H1 (cell line): ENCODE measurements around the gene MOB2. TPM values are rescaled to one million over a fixed set of nuclear protein-coding genes. Genes with fewer than 3 reads are reported as not detected.

ENCODE experiments used
- CTCF ChIA-PET: fragments of 300-600 bp; sonication (Branson Sonifier 250); formaldehyde crosslinking; loops from one replicate; lab custom pipeline; 2021; ENCODE audit not compliant: partially characterized antibody; lab: Charles Lee
- POLR2A ChIA-PET: fragments of 300-600 bp; sonication (Branson Sonifier 250); formaldehyde crosslinking; loops from one replicate; lab custom pipeline; 2021; ENCODE audit warnings: inconsistent platforms; ENCODE audit not compliant: partially characterized antibody; lab: Charles Lee
- DNase-seq, 2 experiments: peaks; one replicate each; pipeline versions ENCODE4 v3.0.0 to v3.0.0-alpha.2; 2010 to 2022; ENCODE audit warnings: low spot score in 2 of 2, low read depth in 1 of 2, mixed read lengths in 1 of 2
- FAIRE-seq: peaks from 2 replicates; lab custom pipeline; 2011; peaks lifted over from hg19 to GRCh38; lab: Jason Lieb, UNC
- H2AFZ ChIP-seq: 2 replicates; pipeline ENCODE4 v1.8.1; 2012; ENCODE audit warnings: low read length, inconsistent platforms
- H2AK5ac ChIP-seq: 2 replicates; pipeline ENCODE4 v1.6.1; 2013; ENCODE audit warnings: low read depth, low read length
- H2BK120ac ChIP-seq: replicated peaks from 2 replicates; pipeline ENCODE3; 2013; ENCODE audit warnings: low read depth, low read length, inconsistent platforms
- H2BK12ac ChIP-seq: 2 replicates; pipeline ENCODE4 v1.6.1; 2013; ENCODE audit warnings: low read depth, low read length
- H2BK15ac ChIP-seq: 2 replicates; pipeline ENCODE4 v1.6.1; 2013; ENCODE audit warnings: low read length
- H2BK20ac ChIP-seq: 2 replicates; pipeline ENCODE4 v1.6.1; 2013; ENCODE audit warnings: low read length
- H2BK5ac ChIP-seq: 2 replicates; pipeline ENCODE4 v1.6.1; 2013; ENCODE audit warnings: low read depth, low read length
- H3K14ac ChIP-seq: 2 replicates; pipeline ENCODE4 v1.6.1; 2013; ENCODE audit warnings: inconsistent platforms; ENCODE audit not compliant: insufficient read length
- H3K18ac ChIP-seq: 2 replicates; pipeline ENCODE4 v1.6.1; 2013; ENCODE audit warnings: low read length; ENCODE audit errors: extremely low read depth
- H3K23ac ChIP-seq: 2 replicates; pipeline ENCODE4 v1.6.1; 2013; ENCODE audit warnings: inconsistent platforms; ENCODE audit not compliant: insufficient read length
- H3K23me2 ChIP-seq: 2 replicates; pipeline ENCODE4 v1.6.1; 2013; ENCODE audit warnings: low read depth, low read length
- H3K27ac ChIP-seq: 2 replicates; pipeline ENCODE4 v1.6.1; 2011; ENCODE audit warnings: low read depth, low read length, inconsistent platforms
- H3K27me3 ChIP-seq, 4 experiments: replicated peaks in 1 of 4; 1 replicate in 1 of 4; 2 replicates in 3 of 4; pipeline versions ENCODE4 v1.6.1 to v1.8.1; 2011 to 2013; ENCODE audit warnings: low read length in 3 of 4, mild to moderate bottlenecking in 3 of 4, inconsistent platforms in 2 of 4, mixed read lengths in 2 of 4, moderate library complexity in 1 of 4; ENCODE audit not compliant: control insufficient read depth in 3 of 4, insufficient read depth in 3 of 4; ENCODE audit errors: extremely low read depth in 1 of 4
- H3K36me3 ChIP-seq, 4 experiments: 2 replicates each; pipeline versions ENCODE4 v1.6.1 to v1.8.1; 2011 to 2013; ENCODE audit warnings: mild to moderate bottlenecking in 4 of 4, low read length in 3 of 4, moderate library complexity in 2 of 4, control low read depth in 1 of 4, inconsistent platforms in 1 of 4; ENCODE audit not compliant: insufficient read depth in 4 of 4, control insufficient read depth in 2 of 4
- H3K4ac ChIP-seq: replicated peaks from 2 replicates; pipeline ENCODE3; 2013; ENCODE audit warnings: low read length, low read depth, mixed read lengths, inconsistent platforms; ENCODE audit not compliant: insufficient read length
- H3K4me1 ChIP-seq, 4 experiments: replicated peaks in 1 of 4; 1 replicate in 1 of 4; 2 replicates in 3 of 4; pipeline versions ENCODE4 v1.6.1 to v1.8.1; 2011 to 2013; ENCODE audit warnings: low read length in 3 of 4, inconsistent platforms in 2 of 4, mixed read lengths in 1 of 4; ENCODE audit not compliant: insufficient read depth in 4 of 4, control insufficient read depth in 3 of 4
- H3K4me2 ChIP-seq, 2 experiments: 2 replicates each; pipeline versions ENCODE4 v1.6.1 to v1.8.1; 2011 to 2013; ENCODE audit warnings: low read depth in 2 of 2, low read length in 2 of 2, control low read depth in 1 of 2, inconsistent platforms in 1 of 2, mild to moderate bottlenecking in 1 of 2; ENCODE audit not compliant: insufficient read depth in 1 of 2
- H3K4me3 ChIP-seq, 4 experiments: fragments of 200-600, 300-600 bp in 1 of 4; sonication (generic), shearing (Covaris generic), sonication (Bioruptor Twin) in 1 of 4; 2 replicates each; pipeline versions ENCODE4 v1.5.1 to v1.8.1; 2011 to 2016; ENCODE audit warnings: low read length in 4 of 4, low read depth in 3 of 4, control low read depth in 2 of 4, inconsistent platforms in 2 of 4, mild to moderate bottlenecking in 2 of 4, mixed read lengths in 1 of 4, moderate library complexity in 1 of 4; ENCODE audit not compliant: insufficient read depth in 2 of 4; ENCODE audit errors: extremely low read depth in 1 of 4
- H3K56ac ChIP-seq: replicated peaks from 2 replicates; pipeline ENCODE3; 2013; ENCODE audit warnings: low read depth, mild to moderate bottlenecking, mixed read lengths, low read length, inconsistent platforms; ENCODE audit not compliant: insufficient read length
- H3K79me1 ChIP-seq: 2 replicates; pipeline ENCODE4 v1.6.1; 2013; ENCODE audit warnings: low read depth, low read length, control low read depth
- H3K79me2 ChIP-seq, 2 experiments: 2 replicates each; pipeline versions ENCODE4 v1.6.1 to v1.8.1; 2012 to 2013; ENCODE audit warnings: low read length in 2 of 2, mild to moderate bottlenecking in 2 of 2, inconsistent platforms in 1 of 2; ENCODE audit not compliant: insufficient read depth in 2 of 2, control insufficient read depth in 1 of 2
- H3K9ac ChIP-seq, 4 experiments: replicated peaks in 1 of 4; 1 replicate in 1 of 4; 2 replicates in 3 of 4; pipeline versions ENCODE4 v1.6.1 to v1.8.1; 2011 to 2013; ENCODE audit warnings: low read depth in 3 of 4, low read length in 3 of 4, control low read depth in 2 of 4, mild to moderate bottlenecking in 2 of 4, moderate library complexity in 2 of 4, inconsistent platforms in 1 of 4; ENCODE audit errors: extremely low read depth in 1 of 4
- H3K9me3 ChIP-seq, 2 experiments: 2 replicates each; pipeline versions ENCODE4 v1.6.1 to v1.8.1; 2012 to 2013; ENCODE audit warnings: mild to moderate bottlenecking in 2 of 2, moderate library complexity in 2 of 2, control low read depth in 1 of 2, inconsistent platforms in 1 of 2, low read depth in 1 of 2, low read length in 1 of 2, mixed read lengths in 1 of 2; ENCODE audit not compliant: insufficient read depth in 2 of 2
- H4K20me1 ChIP-seq, 2 experiments: replicated peaks in 1 of 2; 2 replicates each; pipeline versions ENCODE3 to v1.8.1; 2011 to 2013; ENCODE audit warnings: inconsistent platforms in 2 of 2, low read length in 2 of 2, mild to moderate bottlenecking in 1 of 2; ENCODE audit not compliant: insufficient read depth in 2 of 2, control insufficient read depth in 1 of 2
- H4K5ac ChIP-seq: 2 replicates; pipeline ENCODE4 v1.6.1; 2013; ENCODE audit warnings: low read length, low read depth, mixed read lengths, inconsistent platforms; ENCODE audit not compliant: insufficient read length
- H4K8ac ChIP-seq: 2 replicates; pipeline ENCODE4 v1.8.0; 2013; ENCODE audit warnings: mild to moderate bottlenecking, moderate library complexity, low read length, inconsistent platforms; ENCODE audit not compliant: insufficient read depth; ENCODE audit errors: extremely low read depth
- H4K91ac ChIP-seq: replicated peaks from 2 replicates; pipeline ENCODE3; 2013; ENCODE audit warnings: low read length, mixed read lengths, inconsistent platforms; ENCODE audit not compliant: insufficient read length
- E2F6 ChIP-seq: IDR thresholded peaks from 2 replicates; pipeline ENCODE4 v1.6.1; 2012; ENCODE audit warnings: inconsistent platforms
- EZH2 ChIP-seq: fragments of 200-600 bp; sonication (generic); IDR thresholded peaks from 2 replicates; pipeline ENCODE4 v1.7.1; 2012; ENCODE audit warnings: low read depth, mild to moderate bottlenecking, moderate library complexity, low read length, inconsistent platforms; ENCODE audit not compliant: severe bottlenecking
- KDM1A ChIP-seq: fragments of 200-600, 300-600 bp; sonication (generic); IDR thresholded peaks from 2 replicates; pipeline ENCODE4 v1.7.1; 2016; ENCODE audit warnings: mild to moderate bottlenecking, low read length, borderline replicate concordance
- KDM4A ChIP-seq: IDR thresholded peaks from one replicate; pipeline ENCODE4 v1.7.1; 2012; ENCODE audit warnings: low read depth, mild to moderate bottlenecking, moderate library complexity, low read length, inconsistent platforms; ENCODE audit not compliant: severe bottlenecking
- KDM5A ChIP-seq: fragments of 200-600 bp; IDR thresholded peaks from 2 replicates; pipeline ENCODE4 v1.7.1; 2012; ENCODE audit warnings: mild to moderate bottlenecking, low read length, inconsistent platforms, mixed read lengths
- MAX ChIP-seq: IDR thresholded peaks from 2 replicates; pipeline ENCODE4 v1.6.1; 2012; ENCODE audit warnings: inconsistent platforms
- PHF8 ChIP-seq: fragments of 200-600 bp; sonication (generic); conservative IDR thresholded peaks from 2 replicates; pipeline ENCODE4 v1.7.1; 2012; ENCODE audit warnings: low read depth, mild to moderate bottlenecking, inconsistent platforms, low read length, moderate library complexity
- POU5F1 ChIP-seq: IDR thresholded peaks from 2 replicates; pipeline ENCODE4 v1.6.1; 2011; ENCODE audit warnings: low read depth, mild to moderate bottlenecking, low read length, moderate library complexity
- RXRA ChIP-seq: IDR thresholded peaks from 2 replicates; pipeline ENCODE4 v1.6.1; 2011; ENCODE audit warnings: low read depth, mild to moderate bottlenecking, low read length, moderate library complexity; ENCODE audit not compliant: insufficient read depth
- SAP30 ChIP-seq: fragments of 300-600 bp; sonication (generic); IDR thresholded peaks from 2 replicates; pipeline ENCODE4 v1.7.1; 2012; ENCODE audit warnings: low read length, moderate library complexity, mild to moderate bottlenecking, inconsistent platforms; ENCODE audit not compliant: insufficient read depth, insufficient replicate concordance
- USF2 ChIP-seq: IDR thresholded peaks from 2 replicates; pipeline ENCODE4 v1.6.1; 2011; ENCODE audit warnings: low read length, improper control_type of control experiment
- WGBS, 2 experiments: shearing (Covaris generic) in 1 of 2; methylation state at CpG; one replicate each; pipeline versions ENCODE4 v1.1.6 to v1.1.7; 2013 to 2015; ENCODE audit warnings: low lambda C conversion rate in 2 of 2, mixed read lengths in 2 of 2, inconsistent platforms in 1 of 2, low coverage in 1 of 2, missing lambda C conversion rate in 1 of 2; ENCODE audit not compliant: insufficient replicate concordance in 2 of 2, insufficient coverage in 1 of 2, insufficient read length in 1 of 2; ENCODE audit errors: extremely low coverage in 1 of 2, missing lambda C conversion rate in 1 of 2; 5-methylcytosine and 5-hydroxymethylcytosine counted together
- polyA plus RNA-seq, 7 experiments: library from polyadenylated mRNA; depleted of rRNA in 3 of 7; stranded (reverse) in 5 of 7; unstranded in 2 of 7; fragments of >200 nt in 5 of 7; fragments of 200-250 nt in 2 of 7; gene quantifications; 1 replicate in 5 of 7; 2 replicates in 1 of 7; 4 replicates in 1 of 7; pipeline versions ENCODE4 v1.2.1 to v1.2.3, GENCODE V29; 2011 to 2013; ENCODE audit warnings: missing spikeins in 2 of 7, mixed read lengths in 2 of 7
- total RNA-seq: library from RNA; stranded (reverse); fragmentation: NEBNext Ultra II Directional; extraction: Animal tissue kit (Norgen Biotek cat#: 25700); gene quantifications from 2 replicates; pipeline ENCODE4 v1.2.1, GENCODE V29; 2021

The MOB2 gene
- total and polyA plus RNA-seq, 2 of the 8 experiments (the other 6 are each of a cell fraction or from before 2014, with no cell fraction given) = 18.6 to 28.2 TPM

- no peak overlapping the region for H2AFZ ChIP-seq
- no peak overlapping the region for H4K8ac ChIP-seq
- no peaks in the 10 kb centered on the region for H3K36me3 ChIP-seq
- no peak overlapping the region for H3K9ac ChIP-seq
- DNase-seq = no peak
- 81% methylated on average over 7 of the region's 7 CpGs; no CpG with 5 or more reads in 1 of the 2 experiments for WGBS, 2 experiments
- no peak overlapping the region for H2BK12ac ChIP-seq
- H3K27ac ChIP-seq = no peak overlapping the region
- no peak for FAIRE-seq
- H3K79me2 ChIP-seq = peaks cover 3 to 18% of the 10 kb centered on the region in 2 experiments; a peak in 3 of 4 replicates
- H4K5ac ChIP-seq = no peak overlapping the region
- H3K9me3 ChIP-seq = peaks cover 0 to 2% of the 10 kb centered on the region in 2 experiments; a peak in 2 of 4 replicates
- ChIA-PET POLR2A (interaction anchor here (0.9 kb wide), 1 partner anchor 9 kb away, joined by 3 read pairs; no protein-coding TSS in a partner anchor), CTCF (interaction anchor here (1.6 to 2.7 kb wide), 2 partner anchors 11 to 17 kb away, joined by 4 to 12 read pairs; no protein-coding TSS in a partner anchor)
- 0 out of 2 replicates have a peak, but pooled peaks cover 5% of the 10 kb centered on the region for H3K23me2 ChIP-seq
- H3K23ac ChIP-seq = no peak overlapping the region
- peaks cover 0 to 5% (median under 1%) of the 10 kb centered on the region in 4 experiments; a peak in 2 of 7 replicates for H3K4me1 ChIP-seq
- no peak overlapping the region for H4K91ac ChIP-seq
- no peak overlapping the region for H2BK20ac ChIP-seq
- H2BK15ac ChIP-seq = no peak overlapping the region
- H2BK120ac ChIP-seq = no peak overlapping the region
- TF ChIP-seq POU5F1 = no peak
- TF ChIP-seq KDM1A = no peak
- TF ChIP-seq RXRA = no peak
- TF ChIP-seq KDM5A = no peak
- TF ChIP-seq E2F6 = no peak
- no peak for TF ChIP-seq SAP30
- TF ChIP-seq KDM4A = no peak
- TF ChIP-seq MAX = no peak
- TF ChIP-seq USF2 = no peak
- no peak for TF ChIP-seq EZH2
- no peak for TF ChIP-seq PHF8
- no peak overlapping the region for H3K4me3 ChIP-seq
- H2BK5ac ChIP-seq = no peak overlapping the region
- H3K18ac ChIP-seq = no peak overlapping the region
- no peak overlapping the region for H2AK5ac ChIP-seq
- no peak overlapping the region for H3K4ac ChIP-seq
- H3K4me2 ChIP-seq = no peak overlapping the region
- peaks cover 9% of the 10 kb centered on the region for H3K79me1 ChIP-seq
- no peak overlapping the region for H3K56ac ChIP-seq
- peaks cover 0 to 19% of the 10 kb centered on the region in 2 experiments for H4K20me1 ChIP-seq
- H3K14ac ChIP-seq = no peak overlapping the region
- H3K27me3 ChIP-seq = no peaks in the 10 kb centered on the region
Measured at GRCh38 chr11:1490651-1491050, 4.1 kb upstream of the MOB2 start.
